ENCODE results near the gene GRID1. TPM values are rescaled to one million over a fixed set of nuclear protein-coding genes. Genes with fewer than 3 reads are reported as not detected.

GRID1 gene
- total RNA-seq, 1 donor: not detected

DNA sequence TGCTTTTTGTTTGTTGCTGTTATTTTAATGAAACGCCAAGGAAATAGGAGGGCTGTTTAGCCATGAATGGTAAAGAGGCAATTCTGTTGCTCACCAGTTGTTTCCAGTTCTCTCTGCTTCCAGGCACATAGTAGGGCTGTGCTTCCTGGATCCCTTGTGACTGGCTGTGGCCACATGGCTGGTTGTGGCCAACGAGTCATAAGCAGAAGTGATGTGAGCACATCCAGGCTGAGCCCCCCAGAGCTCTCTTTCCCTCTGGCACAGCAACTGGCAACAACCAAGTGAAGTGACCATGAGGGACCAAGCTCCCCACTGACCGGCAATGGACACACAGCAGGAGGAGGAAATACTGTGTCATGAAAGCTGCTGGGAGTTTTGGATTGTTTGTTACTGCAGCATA lies 10.3 kb downstream of the GRID1 start:
- TF ChIP-seq, protein P1, sequence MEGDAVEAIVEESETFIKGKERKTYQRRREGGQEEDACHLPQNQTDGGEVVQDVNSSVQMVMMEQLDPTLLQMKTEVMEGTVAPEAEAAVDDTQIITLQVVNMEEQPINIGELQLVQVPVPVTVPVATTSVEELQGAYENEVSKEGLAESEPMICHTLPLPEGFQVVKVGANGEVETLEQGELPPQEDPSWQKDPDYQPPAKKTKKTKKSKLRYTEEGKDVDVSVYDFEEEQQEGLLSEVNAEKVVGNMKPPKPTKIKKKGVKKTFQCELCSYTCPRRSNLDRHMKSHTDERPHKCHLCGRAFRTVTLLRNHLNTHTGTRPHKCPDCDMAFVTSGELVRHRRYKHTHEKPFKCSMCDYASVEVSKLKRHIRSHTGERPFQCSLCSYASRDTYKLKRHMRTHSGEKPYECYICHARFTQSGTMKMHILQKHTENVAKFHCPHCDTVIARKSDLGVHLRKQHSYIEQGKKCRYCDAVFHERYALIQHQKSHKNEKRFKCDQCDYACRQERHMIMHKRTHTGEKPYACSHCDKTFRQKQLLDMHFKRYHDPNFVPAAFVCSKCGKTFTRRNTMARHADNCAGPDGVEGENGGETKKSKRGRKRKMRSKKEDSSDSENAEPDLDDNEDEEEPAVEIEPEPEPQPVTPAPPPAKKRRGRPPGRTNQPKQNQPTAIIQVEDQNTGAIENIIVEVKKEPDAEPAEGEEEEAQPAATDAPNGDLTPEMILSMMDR (IDR thresholded peaks at IDR 0.05; ENCODE audit: insufficient read depth, low read length): no peak
- no peak for DNase-seq (ENCODE audit: low read depth)
- no peak overlapping the region for H3K4me3 ChIP-seq (ENCODE audit: low read depth, low read length)

DNA sequence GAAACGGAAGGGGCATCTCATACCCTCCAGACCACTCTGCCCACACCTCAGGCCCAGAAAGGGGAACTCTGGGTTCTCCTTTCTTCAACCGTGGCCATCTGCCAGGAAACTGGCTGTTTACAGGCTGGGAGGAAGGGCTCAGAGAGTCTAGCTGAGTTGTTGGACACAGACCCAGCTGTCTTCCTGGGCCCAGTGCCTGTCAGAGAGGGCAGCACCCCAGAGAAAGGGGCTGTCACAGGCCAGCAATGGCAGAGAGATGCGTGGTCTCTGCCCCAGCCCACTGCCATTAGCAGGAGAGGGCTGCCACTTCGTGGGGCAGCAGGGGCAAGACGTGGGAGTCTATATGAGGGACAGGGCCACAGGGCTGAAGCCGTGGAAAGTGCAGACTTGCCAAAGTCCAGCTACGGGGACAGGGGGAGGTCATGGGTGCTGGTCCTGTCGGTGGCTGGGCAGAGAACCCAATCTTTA lies 11.0 kb downstream of the GRID1 start:
- TF ChIP-seq, protein P1 (IDR thresholded peaks at IDR 0.05; ENCODE audit: insufficient read depth, low read length): no peak
- H3K4me3 ChIP-seq (ENCODE audit: low read depth, low read length): no peak overlapping the region
- DNase-seq (ENCODE audit: low read depth): no peak

DNA sequence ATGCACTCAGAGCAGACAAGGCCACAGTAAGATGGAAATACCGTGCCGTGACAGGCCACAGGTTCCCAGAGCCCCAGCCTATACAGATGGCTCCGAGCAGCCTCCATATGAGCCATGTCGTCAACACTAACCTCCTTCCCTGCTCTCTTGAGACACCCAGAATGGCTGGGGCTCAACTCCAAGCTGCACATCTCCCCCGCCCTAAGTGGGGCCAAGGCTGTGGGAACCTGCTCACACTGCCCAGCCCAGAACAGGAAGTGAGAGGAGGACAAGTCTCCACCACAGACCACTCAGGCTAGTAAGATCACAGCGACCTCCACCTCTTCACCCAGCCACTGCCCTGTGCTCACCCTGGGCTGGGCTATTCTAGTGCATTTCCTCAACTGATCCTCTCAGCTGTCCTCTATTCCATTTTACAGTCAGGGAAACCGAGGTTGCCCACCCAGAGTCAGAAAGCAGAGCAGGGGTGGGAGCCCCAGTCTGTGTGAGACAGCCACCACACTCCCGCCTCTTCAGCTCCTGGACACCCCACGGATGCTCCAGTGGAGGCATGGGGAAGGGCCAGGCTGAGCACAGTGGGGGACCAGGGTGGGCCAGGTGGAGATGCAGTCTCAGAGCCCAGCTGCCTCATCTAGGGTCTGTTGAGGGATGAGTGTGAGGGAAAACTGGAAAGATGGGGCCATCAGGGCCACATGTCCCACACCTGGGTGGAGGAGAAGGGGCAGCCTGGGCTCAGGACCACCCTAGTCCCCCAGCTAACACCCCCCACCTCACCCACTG lies 11.6 kb downstream of the GRID1 start:
- TF ChIP-seq, protein P1 (IDR thresholded peaks at IDR 0.05; ENCODE audit: insufficient read depth, low read length): no peak
- no peak for DNase-seq (ENCODE audit: low read depth)
- no peak overlapping the region for H3K4me3 ChIP-seq (ENCODE audit: low read depth, low read length)

- TF ChIP-seq, protein P1 (IDR thresholded peaks at IDR 0.05; ENCODE audit: insufficient read depth, low read length): no peak
- H3K4me3 ChIP-seq (ENCODE audit: low read depth, low read length): no peak overlapping the region
- DNase-seq (ENCODE audit: low read depth): no peak
Observed at GRCh38 chr10:86353506-86354485, 12.8 kb downstream of the GRID1 start.

DNA sequence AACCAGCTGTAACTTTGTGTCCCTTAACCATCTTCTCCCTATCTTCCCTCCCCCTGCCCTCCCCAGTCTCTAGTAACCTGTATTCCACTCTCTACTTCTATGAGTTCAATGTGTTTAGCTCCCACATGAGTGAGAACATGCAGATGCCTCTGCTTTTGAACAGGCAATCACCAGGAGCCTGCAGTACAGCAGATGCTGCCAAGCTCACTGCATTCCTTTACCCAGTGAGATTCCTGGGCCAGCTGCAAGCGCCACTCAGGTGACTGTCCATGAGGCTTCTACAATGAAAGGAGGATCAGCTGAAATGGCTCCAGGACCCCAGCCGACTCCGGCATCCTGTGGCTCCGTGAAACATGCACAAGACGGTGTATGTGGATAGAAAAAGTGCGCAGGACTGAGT lies 15.7 kb downstream of the GRID1 start:
- TF ChIP-seq, protein P1 (IDR thresholded peaks at IDR 0.05; ENCODE audit: insufficient read depth, low read length): no peak
- no peak overlapping the region for H3K4me3 ChIP-seq (ENCODE audit: low read depth, low read length)
- no peak for DNase-seq (ENCODE audit: low read depth)

- no peak overlapping the region for H3K4me3 ChIP-seq (ENCODE audit: low read depth, low read length)
- no peak for DNase-seq (ENCODE audit: low read depth)
- TF ChIP-seq, protein P1 (IDR thresholded peaks at IDR 0.05; ENCODE audit: insufficient read depth, low read length): no peak
Observed at GRCh38 chr10:86349940-86350630, 16.5 kb downstream of the GRID1 start.

Measured in fibroblast of the aortic adventitia (primary cell).